ENCODE results near the gene MLNR.

The MLNR gene

DNA sequence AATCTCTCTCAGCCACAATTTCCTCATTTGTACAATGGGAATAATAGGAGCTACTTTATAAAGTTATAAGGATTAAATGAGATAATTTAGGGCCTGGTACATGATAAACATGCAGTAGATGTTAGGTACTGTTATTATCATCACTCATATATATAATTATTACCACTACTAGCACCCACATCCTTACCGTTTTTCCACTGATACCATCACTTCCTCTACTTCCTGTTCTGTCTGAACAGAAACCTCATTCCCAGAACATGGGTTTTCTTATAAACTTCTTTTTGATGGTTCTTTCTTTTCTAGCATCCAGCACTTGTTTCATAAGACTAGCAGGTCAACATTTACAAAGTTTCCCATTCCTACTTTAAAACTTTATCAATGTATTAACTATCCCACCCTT lies 33.9 kb downstream of the MLNR start:
- Histone ChIP-seq H3K9ac (ENCODE audit: low read length) (no peak overlapping the region), H3K27me3 (ENCODE audit: control insufficient read depth in 1 of 2, insufficient read depth in 2 of 2, low read length in 2 of 2) (no peaks in the 10 kb centered on the region), H3K4me1 (ENCODE audit: insufficient read depth, low read length) (peaks cover 9% of the 10 kb centered on the region), H3K4me3 (ENCODE audit: low read depth in 1 of 2, low read length in 2 of 2) (no peak overlapping the region), H3K9me3 (ENCODE audit: low read length) (no peaks in the 10 kb centered on the region), H3K27ac (ENCODE audit: low read depth, low read length) (no peak overlapping the region), H3K36me3 (ENCODE audit: insufficient read depth, low read length) (peaks cover 34% of the 10 kb centered on the region)

- Histone ChIP-seq H3K9ac (ENCODE audit: low read length) (no peak overlapping the region), H3K36me3 (ENCODE audit: insufficient read depth, low read length) (peaks cover 51% of the 10 kb centered on the region), H3K27me3 (ENCODE audit: control insufficient read depth in 1 of 2, insufficient read depth in 2 of 2, low read length in 2 of 2) (no peaks in the 10 kb centered on the region), H3K4me1 (ENCODE audit: insufficient read depth, low read length) (peaks cover 4% of the 10 kb centered on the region), H3K9me3 (ENCODE audit: low read length) (no peaks in the 10 kb centered on the region), H3K27ac (ENCODE audit: low read depth, low read length) (no peak overlapping the region), H3K4me3 (ENCODE audit: low read depth in 1 of 2, low read length in 2 of 2) (no peak overlapping the region)
Observed at GRCh38 chr13:49256841-49257240, 36.7 kb downstream of the MLNR start.

DNA sequence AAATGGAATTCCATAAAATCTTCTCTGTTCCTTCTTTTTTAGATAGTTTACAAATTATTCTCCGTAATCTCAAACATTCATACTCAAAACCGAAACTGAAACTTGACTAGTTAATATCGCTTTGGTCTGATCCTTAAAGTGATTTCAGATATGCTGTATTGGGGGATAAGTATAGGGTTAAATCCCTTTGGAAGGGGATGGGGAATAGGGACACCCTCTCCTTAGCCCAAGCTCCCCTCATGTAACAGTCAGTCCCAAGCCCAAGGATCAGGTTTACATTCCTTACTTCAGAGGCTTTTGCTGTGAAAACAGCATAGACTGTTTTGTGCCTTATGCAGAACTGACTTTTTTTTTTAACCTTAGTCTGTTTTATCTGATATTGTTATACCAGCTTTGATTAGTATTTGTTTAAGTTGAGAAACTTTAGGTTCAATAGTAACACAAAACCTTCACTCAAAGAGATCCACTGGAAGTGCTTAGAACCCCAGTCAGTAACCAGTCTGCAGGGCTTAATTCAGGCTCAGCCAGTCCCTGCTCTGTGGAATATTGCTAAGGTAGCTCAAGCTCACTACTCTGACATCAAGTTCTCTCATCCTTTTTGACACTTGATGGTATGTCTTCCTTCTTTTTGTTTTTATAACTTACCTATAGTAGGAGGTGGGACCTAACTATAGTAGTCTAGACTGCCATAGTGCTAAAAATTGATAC lies 38.1 kb downstream of the MLNR start:
- peaks cover 51% of the 10 kb centered on the region for H3K36me3 ChIP-seq (ENCODE audit: insufficient read depth, low read length)
- H3K4me1 ChIP-seq (ENCODE audit: insufficient read depth, low read length): peaks cover 1% of the 10 kb centered on the region
- no peak overlapping the region for H3K27ac ChIP-seq (ENCODE audit: low read depth, low read length)
- H3K9me3 ChIP-seq (ENCODE audit: low read length): no peaks in the 10 kb centered on the region
- no peak overlapping the region for H3K4me3 ChIP-seq (ENCODE audit: low read depth in 1 of 2, low read length in 2 of 2)
- no peaks in the 10 kb centered on the region for H3K27me3 ChIP-seq (ENCODE audit: control insufficient read depth in 1 of 2, insufficient read depth in 2 of 2, low read length in 2 of 2)
- no peak overlapping the region for H3K9ac ChIP-seq (ENCODE audit: low read length)

GRCh38 chr13:49259586-49259985 lies 39.4 kb downstream of the MLNR start:
- Histone ChIP-seq H3K36me3 (ENCODE audit: insufficient read depth, low read length) (peaks cover 49% of the 10 kb centered on the region), H3K27ac (ENCODE audit: low read depth, low read length) (no peak overlapping the region), H3K9me3 (ENCODE audit: low read length) (no peaks in the 10 kb centered on the region), H3K27me3 (ENCODE audit: control insufficient read depth in 1 of 2, insufficient read depth in 2 of 2, low read length in 2 of 2) (no peaks in the 10 kb centered on the region), H3K4me3 (ENCODE audit: low read depth in 1 of 2, low read length in 2 of 2) (no peak overlapping the region), H3K4me1 (ENCODE audit: insufficient read depth, low read length) (no peaks in the 10 kb centered on the region), H3K9ac (ENCODE audit: low read length) (no peak overlapping the region)

DNA sequence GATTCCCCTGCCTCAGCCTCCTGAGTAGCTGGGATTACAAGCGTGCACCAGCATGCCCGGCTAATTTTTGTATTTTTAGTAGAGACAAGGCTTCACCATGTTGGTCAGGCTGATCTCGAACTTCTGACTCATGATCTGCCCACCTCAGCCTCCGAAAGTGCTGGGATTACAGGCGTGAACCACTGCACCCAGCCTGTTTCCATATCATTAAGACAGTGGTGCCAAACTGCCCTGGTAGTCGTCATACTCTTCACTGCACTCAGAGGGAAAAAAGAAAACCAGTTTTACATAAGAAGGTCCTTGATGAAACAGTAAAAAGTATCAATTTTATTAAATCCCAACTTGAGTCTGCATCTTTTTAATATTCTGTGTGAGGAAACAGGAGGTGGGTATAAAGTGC lies 42.5 kb downstream of the MLNR start:
- Histone ChIP-seq H3K4me3 (ENCODE audit: low read depth in 1 of 2, low read length in 2 of 2) (no peak overlapping the region), H3K27me3 (ENCODE audit: control insufficient read depth in 1 of 2, insufficient read depth in 2 of 2, low read length in 2 of 2) (no peaks in the 10 kb centered on the region), H3K9me3 (ENCODE audit: low read length) (no peaks in the 10 kb centered on the region), H3K36me3 (ENCODE audit: insufficient read depth, low read length) (peaks cover 45% of the 10 kb centered on the region), H3K9ac (ENCODE audit: low read length) (no peak overlapping the region), H3K4me1 (ENCODE audit: insufficient read depth, low read length) (no peaks in the 10 kb centered on the region), H3K27ac (ENCODE audit: low read depth, low read length) (no peak overlapping the region)

DNA sequence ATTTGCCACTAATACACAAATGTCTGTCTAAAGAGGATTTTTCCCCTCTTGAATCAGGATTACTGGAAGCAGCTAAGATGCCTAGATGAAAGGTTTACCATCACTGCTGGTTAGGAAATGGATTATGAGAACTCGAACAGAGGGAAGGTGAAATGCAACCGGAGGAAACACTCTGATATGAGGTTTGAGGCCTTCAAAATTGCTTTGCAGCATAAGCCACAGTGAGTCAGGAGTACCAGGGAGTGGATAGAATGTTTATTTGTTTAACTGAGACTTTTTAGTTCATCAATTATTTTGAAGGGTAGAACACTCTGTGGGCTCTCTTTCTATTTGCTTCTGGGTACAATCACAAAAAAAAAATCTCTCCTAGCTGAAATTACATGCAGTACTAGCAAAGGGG lies 45.7 kb downstream of the MLNR start:
- H3K27ac ChIP-seq (ENCODE audit: low read depth, low read length): no peak overlapping the region

DNA sequence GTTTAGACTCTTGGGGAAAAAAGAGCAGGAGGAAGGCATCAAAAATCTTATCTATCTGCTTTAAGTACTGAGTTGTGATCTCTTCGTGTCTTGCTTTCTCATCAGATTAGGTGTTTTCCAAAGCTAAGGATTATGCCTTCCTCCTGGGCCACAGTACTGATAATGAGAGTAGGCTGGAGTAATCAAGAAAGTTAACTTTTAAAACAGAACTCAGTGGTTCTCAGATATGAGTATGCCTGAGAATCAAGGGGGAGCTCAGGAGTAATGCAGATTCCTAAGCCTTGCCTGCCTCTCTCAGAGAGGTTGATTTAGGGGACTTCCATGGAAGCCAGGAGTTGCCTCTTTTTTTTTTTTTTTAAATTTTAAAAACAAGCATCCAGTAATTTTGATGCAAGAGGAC lies 51.1 kb downstream of the MLNR start:
- Histone ChIP-seq H3K36me3 (ENCODE audit: insufficient read depth, low read length) (peaks cover 18% of the 10 kb centered on the region), H3K9ac (ENCODE audit: low read length) (no peak overlapping the region), H3K4me3 (ENCODE audit: low read depth in 1 of 2, low read length in 2 of 2) (no peak overlapping the region), H3K9me3 (ENCODE audit: low read length) (no peaks in the 10 kb centered on the region), H3K27me3 (ENCODE audit: control insufficient read depth in 1 of 2, insufficient read depth in 2 of 2, low read length in 2 of 2) (no peaks in the 10 kb centered on the region), H3K27ac (ENCODE audit: low read depth, low read length) (no peak overlapping the region), H3K4me1 (ENCODE audit: insufficient read depth, low read length) (no peaks in the 10 kb centered on the region)

More for the DNA sequence above, 45.7 kb downstream of the MLNR start:
- H3K27me3 ChIP-seq (ENCODE audit: control insufficient read depth in 1 of 2, insufficient read depth in 2 of 2, low read length in 2 of 2): no peaks in the 10 kb centered on the region
- no peak overlapping the region for H3K4me3 ChIP-seq (ENCODE audit: low read depth in 1 of 2, low read length in 2 of 2)
- H3K36me3 ChIP-seq (ENCODE audit: insufficient read depth, low read length): peaks cover 32% of the 10 kb centered on the region
- no peaks in the 10 kb centered on the region for H3K4me1 ChIP-seq (ENCODE audit: insufficient read depth, low read length)
- H3K9me3 ChIP-seq (ENCODE audit: low read length): no peaks in the 10 kb centered on the region
- H3K9ac ChIP-seq (ENCODE audit: low read length): no peak overlapping the region
